ENCODE measurements around the gene SGTA.

Gene SGTA

GRCh38 chr19:2744113-2744512, 39.0 kb downstream of the SGTA start:
- no peak for DNase-seq

GRCh38 chr19:2743099-2743498, 40.0 kb downstream of the SGTA start:
- no peak for DNase-seq

GRCh38 chr19:2740314-2740656, 42.8 kb downstream of the SGTA start:
- no peak for DNase-seq

GRCh38 chr19:2739602-2740313, 43.3 kb downstream of the SGTA start, which contains the start of gene SLC39A3:
SLC39A3 (minus strand) TSS chr19:2740017; CDS start chr19:2737257, 2,760 bp downstream.
- peak; percentile 100 for DNase-seq

- no peak for DNase-seq
Measured at GRCh38 chr19:2736550-2737190, 46.4 kb downstream of the SGTA start.

- no peak for DNase-seq
Measured at GRCh38 chr19:2735374-2735773, 47.7 kb downstream of the SGTA start.

GRCh38 chr19:2734589-2735288, 48.3 kb downstream of the SGTA start:
- DNase-seq: no peak

- no peak for DNase-seq
Measured at GRCh38 chr19:2733930-2734588, 49.0 kb downstream of the SGTA start.

GRCh38 chr19:2732883-2733282, 50.2 kb downstream of the SGTA start:
- no peak for DNase-seq

GRCh38 chr19:2732157-2732725, 50.8 kb downstream of the SGTA start:
- no peak for DNase-seq

- no peak for DNase-seq
Measured at GRCh38 chr19:2731181-2731995, 51.7 kb downstream of the SGTA start.

- DNase-seq: no peak
Measured at GRCh38 chr19:2729943-2730818, 52.9 kb downstream of the SGTA start.

GRCh38 chr19:2728783-2729387, 54.2 kb downstream of the SGTA start:
- no peak for DNase-seq

GRCh38 chr19:2727640-2727944, 55.5 kb downstream of the SGTA start:
- DNase-seq: no peak

- no peak for DNase-seq
Measured at GRCh38 chr19:2726904-2727639, 56.0 kb downstream of the SGTA start.

- no peak for DNase-seq
Measured at GRCh38 chr19:2726160-2726855, 56.8 kb downstream of the SGTA start.

- DNase-seq: no peak
Measured at GRCh38 chr19:2724148-2724557, 58.9 kb downstream of the SGTA start.

GRCh38 chr19:2723747-2724146, 59.3 kb downstream of the SGTA start:
- DNase-seq: no peak

- DNase-seq: no peak
Measured at GRCh38 chr19:2723345-2723715, 59.7 kb downstream of the SGTA start.
